PC-3 (cell line): Measurements from ENCODE around the gene MYH11. TPM values are rescaled to one million over a fixed set of nuclear protein-coding genes. Genes with fewer than 3 reads are reported as not detected.

ENCODE experiments used
- ATAC-seq: fragments of 200-7000 bp; cut with Tn5 transposase; 2 replicates; pipeline ENCODE4 v1.9.1; 2020; ENCODE audit warnings: mild to moderate bottlenecking, moderate library complexity
- BruUV-seq: library from RNA; stranded (reverse); fragments of 400-500 nt; replicated peaks from 2 replicates; lab custom pipeline; 2021; lab: Mats Ljungman, UMichigan
- CTCF ChIA-PET: fragments of 300-600 bp; sonication (Branson Sonifier 250); formaldehyde crosslinking; loops from one replicate; lab custom pipeline; 2022; ENCODE audit warnings: antibody characterized with exemption; lab: Charles Lee
- POLR2A ChIA-PET: fragments of 300-600 bp; sonication (Branson Sonifier 250); formaldehyde crosslinking; loops from one replicate; lab custom pipeline; 2022; ENCODE audit warnings: antibody characterized with exemption; ENCODE audit not compliant: unreplicated experiment; lab: Charles Lee
- DNase-seq: peaks from one replicate; pipeline ENCODE4 v3.0.0-alpha.2; 2015
- H2AFZ ChIP-seq: fragments of 300-600 bp; sonication (generic); 2 replicates; pipeline ENCODE4 v1.6.0; 2016; ENCODE audit warnings: antibody characterized with exemption, low read length
- H3F3A ChIP-seq: fragments of 300-600 bp; sonication (generic); one replicate; pipeline ENCODE4 v1.6.0; 2017; ENCODE audit warnings: antibody characterized with exemption, low read length, control low read depth, mild to moderate bottlenecking; ENCODE audit not compliant: unreplicated experiment
- H3K27ac ChIP-seq: fragments of 300-600 bp; sonication (generic); 2 replicates; pipeline ENCODE4 v1.5.1; 2016; ENCODE audit warnings: mild to moderate bottlenecking, low read length
- H3K27me3 ChIP-seq: fragments of 300-600 bp; sonication (generic); 2 replicates; pipeline ENCODE4 v1.6.1; 2016; ENCODE audit warnings: low read length, mixed read lengths
- H3K36me3 ChIP-seq: fragments of 300-600 bp; sonication (generic); 2 replicates; pipeline ENCODE4 v1.6.1; 2016; ENCODE audit warnings: low read depth, mixed run types, low read length, mixed read lengths
- H3K4me1 ChIP-seq: fragments of 300-600 bp; sonication (generic); 2 replicates; pipeline ENCODE4 v1.5.1; 2016; ENCODE audit warnings: low read length; ENCODE audit not compliant: insufficient read depth
- H3K4me2 ChIP-seq: fragments of 300-600 bp; sonication (generic); 2 replicates; pipeline ENCODE4 v1.6.0; 2016; ENCODE audit warnings: low read length
- H3K4me3 ChIP-seq: fragments of 300-600 bp; sonication (generic); 2 replicates; pipeline ENCODE4 v1.5.1; 2016; ENCODE audit warnings: mild to moderate bottlenecking, low read length, mixed read lengths
- H3K79me2 ChIP-seq: fragments of 300-600 bp; sonication (generic); 2 replicates; pipeline ENCODE4 v1.6.1; 2017; ENCODE audit warnings: low read length, mixed read lengths
- H3K9ac ChIP-seq: fragments of 300-600 bp; sonication (generic); 2 replicates; pipeline ENCODE4 v1.6.0; 2016; ENCODE audit warnings: mild to moderate bottlenecking, low read length
- H3K9me2 ChIP-seq: fragments of 300-600 bp; sonication (generic); replicated peaks from 2 replicates; pipeline ENCODE4 v1.6.1; 2016; ENCODE audit warnings: mixed run types, low read length, mixed read lengths
- H3K9me3 ChIP-seq: fragments of 300-600 bp; sonication (generic); 2 replicates; pipeline ENCODE4 v1.6.1; 2016; ENCODE audit warnings: low read length, mixed read lengths
- H4K20me1 ChIP-seq: fragments of 300-600 bp; sonication (generic); 2 replicates; pipeline ENCODE4 v1.6.1; 2016; ENCODE audit warnings: low read length, mixed read lengths
- EZH2 ChIP-seq: fragments of 300-600 bp; sonication (generic); IDR thresholded peaks from one replicate; pipeline ENCODE4 v1.6.1; 2017; ENCODE audit warnings: antibody characterized with exemption, mild to moderate bottlenecking, low read length; ENCODE audit not compliant: unreplicated experiment
- EZH2phosphoT487 ChIP-seq: fragments of 300-600 bp; sonication (generic); IDR thresholded peaks from 2 replicates; pipeline ENCODE4 v1.6.1; 2018; ENCODE audit warnings: mild to moderate bottlenecking, antibody characterized with exemption, low read length, borderline replicate concordance
- intact Hi-C: fragments of 100-400 bp; cut with micrococcal nuclease; formaldehyde crosslinking; loops from 2 replicates; pipeline ENCODE4 v1.9.0; 2023
- total RNA-seq: library from RNA; depleted of rRNA; stranded (reverse); fragments of >200 nt; gene quantifications from 2 replicates; pipeline ENCODE4 v1.2.3, GENCODE V29; 2014
- TF ChIP-seq, protein P1 (sequence below): fragments of 300-600 bp; sonication (generic); conservative IDR thresholded peaks from 2 replicates; pipeline ENCODE4 v1.5.1; 2017; ENCODE audit warnings: antibody characterized with exemption, low read depth, mild to moderate bottlenecking, low read length

MYH11 gene
- total RNA-seq, 1 experiment from 2014 or later, result not detected

DNA sequence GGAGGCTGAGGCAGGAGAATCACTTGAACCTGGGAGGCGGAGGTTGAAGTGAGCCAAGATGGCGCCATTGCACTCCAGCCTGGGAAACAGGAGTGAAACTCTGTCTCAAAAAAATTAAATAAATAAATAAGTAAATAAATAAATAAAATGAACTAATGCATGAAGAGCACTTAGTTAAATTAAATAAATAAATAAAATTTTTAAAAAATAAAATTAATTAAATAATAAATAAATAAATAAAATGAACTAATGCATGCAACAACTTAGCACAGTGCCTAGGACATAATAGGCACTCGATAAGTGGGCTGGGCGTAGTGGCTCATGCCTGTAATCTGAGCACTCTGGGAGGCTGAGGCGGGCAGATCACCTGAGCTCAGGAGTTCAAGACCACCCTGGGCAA is 47.1 kb upstream of the MYH11 start:
- TF ChIP-seq, protein P1, sequence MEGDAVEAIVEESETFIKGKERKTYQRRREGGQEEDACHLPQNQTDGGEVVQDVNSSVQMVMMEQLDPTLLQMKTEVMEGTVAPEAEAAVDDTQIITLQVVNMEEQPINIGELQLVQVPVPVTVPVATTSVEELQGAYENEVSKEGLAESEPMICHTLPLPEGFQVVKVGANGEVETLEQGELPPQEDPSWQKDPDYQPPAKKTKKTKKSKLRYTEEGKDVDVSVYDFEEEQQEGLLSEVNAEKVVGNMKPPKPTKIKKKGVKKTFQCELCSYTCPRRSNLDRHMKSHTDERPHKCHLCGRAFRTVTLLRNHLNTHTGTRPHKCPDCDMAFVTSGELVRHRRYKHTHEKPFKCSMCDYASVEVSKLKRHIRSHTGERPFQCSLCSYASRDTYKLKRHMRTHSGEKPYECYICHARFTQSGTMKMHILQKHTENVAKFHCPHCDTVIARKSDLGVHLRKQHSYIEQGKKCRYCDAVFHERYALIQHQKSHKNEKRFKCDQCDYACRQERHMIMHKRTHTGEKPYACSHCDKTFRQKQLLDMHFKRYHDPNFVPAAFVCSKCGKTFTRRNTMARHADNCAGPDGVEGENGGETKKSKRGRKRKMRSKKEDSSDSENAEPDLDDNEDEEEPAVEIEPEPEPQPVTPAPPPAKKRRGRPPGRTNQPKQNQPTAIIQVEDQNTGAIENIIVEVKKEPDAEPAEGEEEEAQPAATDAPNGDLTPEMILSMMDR, result no peak
- TF ChIP-seq EZH2phosphoT487, result no peak
- TF ChIP-seq EZH2, result no peak
- Histone ChIP-seq H3K4me2 (no peak overlapping the region), H3K27me3 (no peaks in the 10 kb centered on the region), H4K20me1 (no peaks in the 10 kb centered on the region), H2AFZ (no peak overlapping the region), H3K4me3 (no peak overlapping the region), H3K36me3 (no peaks in the 10 kb centered on the region), H3K79me2 (no peaks in the 10 kb centered on the region), H3F3A (no peaks in the 10 kb centered on the region), H3K9ac (no peak overlapping the region), H3K9me3 (no peaks in the 10 kb centered on the region), H3K9me2 (no peaks in the 10 kb centered on the region), H3K4me1 (peaks cover 20% of the 10 kb centered on the region), H3K27ac (no peak overlapping the region)
- ChIA-PET CTCF (no interaction called here), POLR2A (interaction anchor here (0.6 kb wide), 1 partner anchor 82 kb away, joined by 7 read pairs; no protein-coding TSS in a partner anchor)
- ATAC-seq (no peak), DNase-seq (no peak)
- no TSS peak for BruUV-seq
- intact Hi-C loops, result no loop called here

DNA sequence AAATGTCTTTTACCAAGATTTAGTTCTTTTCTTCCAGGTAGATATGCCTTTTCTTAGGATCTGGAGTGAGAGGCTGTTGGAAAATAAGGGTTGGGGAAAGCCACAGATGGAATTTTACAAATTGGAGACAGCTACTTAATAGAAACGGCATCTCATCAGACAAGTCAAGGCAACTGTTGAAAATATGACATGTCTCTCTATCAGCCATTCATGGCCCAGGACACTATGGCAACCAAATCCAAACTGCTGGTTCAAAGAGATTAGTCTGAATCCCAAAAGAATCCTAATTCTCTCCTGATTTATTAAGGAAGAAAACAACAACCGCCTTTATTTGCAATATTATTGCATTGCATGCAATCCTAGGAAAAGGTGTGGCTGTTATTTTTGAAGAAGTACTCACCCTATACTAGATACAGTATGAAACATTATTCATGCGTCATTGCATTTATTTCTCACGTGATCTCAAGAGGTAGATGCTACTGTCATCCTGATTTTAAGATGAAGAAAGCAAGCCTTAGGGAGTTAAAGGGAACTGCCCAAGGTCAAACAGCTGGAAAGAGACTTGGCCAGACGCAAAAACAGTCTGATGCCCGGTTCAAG is 44.2 kb upstream of the MYH11 start:
- Histone ChIP-seq H3K4me2 (no peak overlapping the region), H3K9ac (no peak overlapping the region), H4K20me1 (no peaks in the 10 kb centered on the region), H3K9me3 (no peaks in the 10 kb centered on the region), H3K27me3 (no peaks in the 10 kb centered on the region), H3K9me2 (no peaks in the 10 kb centered on the region), H3K79me2 (no peaks in the 10 kb centered on the region), H3K4me1 (peaks cover 37% of the 10 kb centered on the region), H3K4me3 (no peak overlapping the region), H3K36me3 (no peaks in the 10 kb centered on the region), H2AFZ (no peak overlapping the region), H3K27ac (0 out of 2 replicates have a peak overlapping the region, but pooled peaks have one; percentile 66), H3F3A (no peaks in the 10 kb centered on the region)
- ChIA-PET POLR2A (no interaction called here), CTCF (no interaction called here)
- ATAC-seq (no peak), DNase-seq (no peak)
- BruUV-seq, result no TSS peak
- intact Hi-C loops, result no loop called here
- no peak for TF ChIP-seq EZH2phosphoT487

DNA sequence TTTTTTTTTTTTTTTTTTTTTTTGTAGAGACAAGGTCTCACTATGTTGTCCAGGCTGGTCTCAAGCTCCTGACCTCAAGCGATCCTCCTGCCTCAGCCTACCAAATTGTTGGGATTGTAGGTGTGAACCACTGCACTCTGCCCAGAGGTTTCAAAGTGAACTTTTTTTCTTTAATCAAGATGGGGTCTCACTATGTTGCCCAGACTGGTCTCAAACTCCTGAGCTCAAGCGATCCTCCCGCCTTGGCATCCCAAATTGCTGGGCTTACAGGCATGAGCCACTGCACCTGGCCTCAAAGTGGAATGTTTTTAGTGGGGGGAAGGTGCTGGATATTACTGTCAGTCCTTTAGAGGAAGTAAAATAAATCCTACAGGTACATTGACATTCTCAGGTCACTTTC is 43.5 kb upstream of the MYH11 start:
- ATAC-seq (no peak), DNase-seq (no peak)
- Histone ChIP-seq H3K9ac (no peak overlapping the region), H3K27ac (peak overlapping the region; percentile 66), H3K4me2 (no peak overlapping the region), H3F3A (no peaks in the 10 kb centered on the region), H3K4me3 (no peak overlapping the region), H4K20me1 (no peaks in the 10 kb centered on the region), H3K9me3 (no peaks in the 10 kb centered on the region), H3K79me2 (no peaks in the 10 kb centered on the region), H3K36me3 (no peaks in the 10 kb centered on the region), H2AFZ (no peak overlapping the region), H3K9me2 (no peaks in the 10 kb centered on the region), H3K4me1 (peaks cover 37% of the 10 kb centered on the region), H3K27me3 (no peaks in the 10 kb centered on the region)
- ChIA-PET POLR2A (interaction anchor here (1.0 kb wide), 1 partner anchor 12 kb away, joined by 3 read pairs; the partner anchor contains the start of gene CEP20), CTCF (no interaction called here)
- no TSS peak for BruUV-seq
- no peak for TF ChIP-seq EZH2phosphoT487
- TF ChIP-seq, protein P1, result no peak
- no peak for TF ChIP-seq EZH2
- intact Hi-C loops, result no loop called here
